DND-41 (cell line): ENCODE data around the gene NOS1AP.

Source experiments
- ATAC-seq: fragments of 200-7000 bp; cut with Tn5 transposase; 3 replicates; pipeline ENCODE4 v1.9.1; 2021; ENCODE audit warnings: low read depth; ENCODE audit not compliant: insufficient read depth
- DNase-seq: peaks from one replicate; pipeline ENCODE4 v3.0.0-alpha.2; 2020
- H2AFZ ChIP-seq: 2 replicates; pipeline ENCODE4 v1.6.0; 2012; ENCODE audit warnings: low read depth, low read length
- H3K27ac ChIP-seq: 2 replicates; pipeline ENCODE4 v1.5.1; 2012; ENCODE audit warnings: low read length, inconsistent platforms
- H3K27me3 ChIP-seq: fragments of 200-600 bp; sonication (generic); 2 replicates; pipeline ENCODE4 v1.6.0; 2012; ENCODE audit warnings: low read length, mild to moderate bottlenecking, inconsistent platforms; ENCODE audit not compliant: insufficient read depth, poor library complexity
- H3K36me3 ChIP-seq: 2 replicates; pipeline ENCODE4 v1.5.1; 2012; ENCODE audit warnings: low read length, inconsistent platforms; ENCODE audit not compliant: insufficient read depth
- H3K4me1 ChIP-seq: 2 replicates; pipeline ENCODE4 v1.5.1; 2012; ENCODE audit warnings: mild to moderate bottlenecking, low read length; ENCODE audit not compliant: insufficient read depth
- H3K4me2 ChIP-seq: 2 replicates; pipeline ENCODE4 v1.6.0; 2012; ENCODE audit warnings: mild to moderate bottlenecking, moderate library complexity, low read length, inconsistent platforms; ENCODE audit not compliant: insufficient read depth
- H3K4me3 ChIP-seq, 2 experiments: fragments of 200-600 bp in 1 of 2; shearing (Covaris generic) in 1 of 2; 2 replicates each; pipeline ENCODE4 v1.5.1; 2012 to 2016; ENCODE audit warnings: inconsistent platforms in 2 of 2, low read length in 2 of 2, mild to moderate bottlenecking in 2 of 2, low read depth in 1 of 2, moderate library complexity in 1 of 2
- H3K79me2 ChIP-seq: 2 replicates; pipeline ENCODE4 v1.6.0; 2012; ENCODE audit warnings: low read length, inconsistent platforms; ENCODE audit not compliant: insufficient read depth
- H3K9ac ChIP-seq: 2 replicates; pipeline ENCODE4 v1.6.0; 2012; ENCODE audit warnings: low read depth, mild to moderate bottlenecking, inconsistent platforms, low read length, moderate library complexity
- H3K9me3 ChIP-seq: 2 replicates; pipeline ENCODE4 v1.5.1; 2012; ENCODE audit warnings: low read length, moderate library complexity, mild to moderate bottlenecking, inconsistent platforms; ENCODE audit not compliant: insufficient read depth, severe bottlenecking
- H4K20me1 ChIP-seq: 2 replicates; pipeline ENCODE4 v1.6.0; 2012; ENCODE audit warnings: low read length; ENCODE audit not compliant: insufficient read depth
- EZH2 ChIP-seq: IDR thresholded peaks from 3 replicates; pipeline ENCODE4 v1.6.1; 2012; ENCODE audit warnings: borderline replicate concordance, low read depth, mild to moderate bottlenecking, moderate library complexity, low read length, inconsistent platforms; ENCODE audit not compliant: severe bottlenecking
- TF ChIP-seq, protein P1 (sequence below): IDR thresholded peaks from 2 replicates; pipeline ENCODE4 v1.5.1; 2012; ENCODE audit warnings: borderline replicate concordance, low read length, moderate library complexity, mild to moderate bottlenecking; ENCODE audit not compliant: poor library complexity, severe bottlenecking; ENCODE audit errors: extremely low read depth

NOS1AP gene

DNA sequence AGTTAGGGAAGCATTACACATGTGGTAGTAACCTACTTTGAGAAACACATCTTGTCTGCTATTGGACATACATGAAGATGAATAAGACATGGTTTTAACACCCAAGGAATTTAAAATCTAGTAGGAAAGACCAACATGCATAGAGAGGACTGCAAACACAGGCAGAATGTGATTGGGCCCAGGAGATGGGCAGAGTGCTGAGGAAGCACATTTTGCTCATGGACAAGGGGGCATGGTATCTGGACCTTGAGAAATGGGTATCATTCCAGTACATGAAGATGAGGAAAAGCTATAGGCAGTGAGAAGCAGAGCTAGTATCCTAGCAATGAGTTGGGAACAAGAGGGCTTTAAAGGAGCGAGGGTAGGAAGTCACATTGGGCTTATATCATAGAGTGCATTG lies 164.4 kb downstream of the NOS1AP start:
- Histone ChIP-seq H3K27me3 (peaks cover 4% of the 10 kb centered on the region), H4K20me1 (no peaks in the 10 kb centered on the region)

DNA sequence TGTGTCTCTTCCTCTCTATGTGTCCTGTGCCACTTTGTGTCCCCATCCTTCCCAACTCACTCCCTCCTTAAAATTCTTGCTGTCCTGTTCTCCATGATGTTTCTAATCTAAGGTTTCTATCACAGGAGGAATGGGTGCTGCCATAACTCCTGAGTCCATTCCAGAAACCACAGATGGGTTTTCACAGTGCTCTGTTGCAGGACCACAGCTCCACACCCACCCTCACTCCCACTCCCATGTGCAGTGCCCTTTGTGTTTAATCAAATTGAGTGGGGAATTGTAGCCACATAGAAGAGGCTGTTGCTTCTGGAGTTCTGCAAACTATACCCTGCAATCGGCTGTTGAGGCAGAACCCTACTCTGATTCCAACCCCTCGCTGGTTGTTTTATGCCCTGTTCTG lies 165.1 kb downstream of the NOS1AP start:
- Histone ChIP-seq H3K4me3 (no peak overlapping the region), H3K9me3 (no peaks in the 10 kb centered on the region), H3K4me1 (no peaks in the 10 kb centered on the region), H4K20me1 (no peaks in the 10 kb centered on the region), H3K79me2 (no peaks in the 10 kb centered on the region), H3K27me3 (peaks cover 3% of the 10 kb centered on the region), H2AFZ (no peak overlapping the region), H3K36me3 (no peaks in the 10 kb centered on the region), H3K9ac (no peak overlapping the region), H3K27ac (no peak overlapping the region), H3K4me2 (no peak overlapping the region)
- ATAC-seq = no peak
- no peak for DNase-seq
- TF ChIP-seq, protein P1, sequence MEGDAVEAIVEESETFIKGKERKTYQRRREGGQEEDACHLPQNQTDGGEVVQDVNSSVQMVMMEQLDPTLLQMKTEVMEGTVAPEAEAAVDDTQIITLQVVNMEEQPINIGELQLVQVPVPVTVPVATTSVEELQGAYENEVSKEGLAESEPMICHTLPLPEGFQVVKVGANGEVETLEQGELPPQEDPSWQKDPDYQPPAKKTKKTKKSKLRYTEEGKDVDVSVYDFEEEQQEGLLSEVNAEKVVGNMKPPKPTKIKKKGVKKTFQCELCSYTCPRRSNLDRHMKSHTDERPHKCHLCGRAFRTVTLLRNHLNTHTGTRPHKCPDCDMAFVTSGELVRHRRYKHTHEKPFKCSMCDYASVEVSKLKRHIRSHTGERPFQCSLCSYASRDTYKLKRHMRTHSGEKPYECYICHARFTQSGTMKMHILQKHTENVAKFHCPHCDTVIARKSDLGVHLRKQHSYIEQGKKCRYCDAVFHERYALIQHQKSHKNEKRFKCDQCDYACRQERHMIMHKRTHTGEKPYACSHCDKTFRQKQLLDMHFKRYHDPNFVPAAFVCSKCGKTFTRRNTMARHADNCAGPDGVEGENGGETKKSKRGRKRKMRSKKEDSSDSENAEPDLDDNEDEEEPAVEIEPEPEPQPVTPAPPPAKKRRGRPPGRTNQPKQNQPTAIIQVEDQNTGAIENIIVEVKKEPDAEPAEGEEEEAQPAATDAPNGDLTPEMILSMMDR = no peak

More for the DNA sequence above, 164.4 kb downstream of the NOS1AP start:
- Histone ChIP-seq H3K9me3 (no peaks in the 10 kb centered on the region), H3K27ac (no peak overlapping the region), H3K9ac (no peak overlapping the region), H3K4me3 (no peak overlapping the region), H3K4me1 (no peaks in the 10 kb centered on the region), H3K79me2 (no peaks in the 10 kb centered on the region), H3K36me3 (no peaks in the 10 kb centered on the region), H2AFZ (no peak overlapping the region), H3K4me2 (no peak overlapping the region)
- ATAC-seq = no peak
- DNase-seq = no peak
- TF ChIP-seq, protein P1 = no peak
- no peak for TF ChIP-seq EZH2

DNA sequence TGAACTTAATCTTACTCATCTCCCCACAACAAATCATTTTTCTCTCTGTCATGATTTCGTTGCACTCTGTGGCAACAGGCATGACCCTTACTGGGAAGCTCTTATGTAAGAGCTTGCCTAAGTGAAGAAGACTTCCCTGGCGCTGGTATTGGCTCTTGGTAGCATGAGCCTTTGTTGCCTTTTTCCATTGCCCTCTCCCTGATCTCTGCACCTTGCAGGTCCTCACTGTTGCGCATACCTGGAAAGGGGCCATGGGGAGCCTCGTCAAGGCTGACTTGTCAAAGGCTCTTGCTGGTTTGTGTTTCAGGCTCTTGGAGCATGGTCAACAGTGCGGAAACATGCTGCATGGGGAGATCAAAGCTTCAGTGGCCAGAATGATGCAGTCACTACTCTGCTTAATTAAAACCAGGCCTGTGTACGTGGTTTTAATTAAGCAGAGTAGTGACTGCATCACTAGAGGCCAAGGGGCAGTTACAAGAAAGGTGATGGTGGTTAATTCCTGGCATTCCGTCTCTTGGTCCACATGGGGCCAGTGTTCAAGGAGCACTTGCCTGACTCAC lies 165.8 kb downstream of the NOS1AP start:
- Histone ChIP-seq H3K9me3 (no peaks in the 10 kb centered on the region), H3K4me3 (no peak overlapping the region), H4K20me1 (no peaks in the 10 kb centered on the region), H3K27ac (no peak overlapping the region), H3K4me1 (no peaks in the 10 kb centered on the region), H3K9ac (no peak overlapping the region), H3K4me2 (no peak overlapping the region), H3K79me2 (no peaks in the 10 kb centered on the region), H3K27me3 (peaks cover 3% of the 10 kb centered on the region), H2AFZ (no peak overlapping the region), H3K36me3 (no peaks in the 10 kb centered on the region)
- DNase-seq = no peak
- no peak for TF ChIP-seq EZH2
- TF ChIP-seq, protein P1 = no peak
- no peak for ATAC-seq

DNA sequence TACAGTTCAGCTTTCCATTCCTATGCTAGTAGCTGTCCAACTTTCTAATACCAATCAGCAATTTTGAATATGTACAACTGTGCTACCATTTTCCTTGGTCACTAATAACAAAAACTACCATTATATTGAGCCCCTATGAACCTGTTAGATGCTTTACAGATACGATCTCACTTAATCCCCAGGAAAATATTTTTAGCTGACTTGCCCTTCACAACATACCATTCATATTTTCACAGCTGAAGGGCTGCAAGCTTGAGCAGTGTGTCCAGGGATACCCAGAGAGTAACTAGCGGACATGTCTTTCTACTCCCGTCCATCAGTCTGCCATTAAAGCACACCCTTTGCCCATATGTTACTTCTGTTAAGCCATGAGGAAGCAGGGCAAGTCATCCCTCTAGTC lies 166.7 kb downstream of the NOS1AP start:
- ATAC-seq (no peak), DNase-seq (no peak)
- H3K4me2 ChIP-seq = no peak overlapping the region
- H2AFZ ChIP-seq = no peak overlapping the region
- no peaks in the 10 kb centered on the region for H4K20me1 ChIP-seq
- no peak overlapping the region for H3K27ac ChIP-seq
- H3K4me1 ChIP-seq = no peaks in the 10 kb centered on the region
- no peak overlapping the region for H3K4me3 ChIP-seq
- H3K27me3 ChIP-seq = peaks cover 3% of the 10 kb centered on the region
- TF ChIP-seq EZH2 = no peak
- TF ChIP-seq, protein P1 = no peak
- no peaks in the 10 kb centered on the region for H3K36me3 ChIP-seq
- H3K9ac ChIP-seq = no peak overlapping the region
- no peaks in the 10 kb centered on the region for H3K79me2 ChIP-seq
- no peaks in the 10 kb centered on the region for H3K9me3 ChIP-seq
